Activated CD8-positive, alpha-beta T cell treated with anti-CD3 and anti-CD28 coated beads for 36 hours (primary cell): ENCODE results near the gene ADCY4. TPM values are rescaled to one million over a fixed set of nuclear protein-coding genes. Genes with fewer than 3 reads are reported as not detected.

Source experiments
- ATAC-seq: fragments of 200-7000 bp; cut with Tn5 transposase; one replicate; pipeline ENCODE4 v1.10.0; 2021; ENCODE audit warnings: mild to moderate bottlenecking, moderate library complexity
- CTCF ChIA-PET: fragments of 350-600 bp; sonication (Branson Sonifier 250); formaldehyde crosslinking; loops from one replicate; lab custom pipeline; 2021; ENCODE audit warnings: antibody characterized with exemption; lab: Charles Lee
- POLR2A ChIA-PET: fragments of 350-600 bp; sonication (Branson Sonifier 250); formaldehyde crosslinking; loops from one replicate; lab custom pipeline; 2021; ENCODE audit warnings: antibody characterized with exemption; lab: Charles Lee
- DNase-seq: peaks from one replicate; pipeline ENCODE4 v3.0.0-alpha.2; 2020
- H3K27ac Mint-ChIP-seq: one replicate; pipeline ENCODE4 v1.8.0; 2021; ENCODE audit warnings: mild to moderate bottlenecking, mixed read lengths
- H3K27me3 Mint-ChIP-seq: one replicate; pipeline ENCODE4 v1.8.0; 2021; ENCODE audit warnings: mixed read lengths
- H3K36me3 Mint-ChIP-seq: one replicate; pipeline ENCODE4 v1.8.0; 2021; ENCODE audit warnings: low read depth, mixed read lengths
- H3K4me1 Mint-ChIP-seq: one replicate; pipeline ENCODE4 v1.8.0; 2021; ENCODE audit warnings: low read depth, mixed read lengths
- H3K4me3 Mint-ChIP-seq: one replicate; pipeline ENCODE4 v1.8.0; 2021; ENCODE audit warnings: mild to moderate bottlenecking, moderate library complexity, mixed read lengths
- H3K9me3 Mint-ChIP-seq: one replicate; pipeline ENCODE4 v1.8.0; 2021; ENCODE audit warnings: mixed read lengths
- CTCF ChIP-seq: fragments of 200-600 bp; IDR thresholded peaks from one replicate; pipeline ENCODE4 v1.8.0; 2022; ENCODE audit warnings: antibody characterized with exemption, mild to moderate bottlenecking
- intact Hi-C: fragments of 100-400 bp; cut with micrococcal nuclease; formaldehyde crosslinking; loops from one replicate; pipeline ENCODE4 v1.10.0; 2022
- total RNA-seq, 2 experiments: library from RNA; stranded (reverse); gene quantifications; one replicate each; pipeline ENCODE4 v1.2.3, GENCODE V29; 2021

The ADCY4 gene
- total RNA-seq, 2 experiments from 2014 or later: 1.3 to 1.5 TPM

- H3K27me3 Mint-ChIP-seq: no peaks in the 10 kb centered on the region
- intact Hi-C loops: no loop called here
- no peak for TF ChIP-seq CTCF
- H3K27ac Mint-ChIP-seq: no peak overlapping the region
- CTCF ChIA-PET: interaction anchor here (1.0 to 28.2 kb wide), 4 partner anchors 10 to 41 kb away, joined by 3 to 873 read pairs (median 6); partner anchors contain the start of genes GMPR2, NEDD8, RABGGTA and TINF2
- POLR2A ChIA-PET: interaction anchor here (1.1 kb wide), 1 partner anchor 13 kb away, joined by 4 read pairs; the partner anchor contains the start of genes DHRS1 and NOP9
- peaks cover 16% of the 10 kb centered on the region for H3K36me3 Mint-ChIP-seq
- H3K4me1 Mint-ChIP-seq: peaks cover 21% of the 10 kb centered on the region
- ATAC-seq: no peak
- no peak overlapping the region for H3K4me3 Mint-ChIP-seq
- no peak for DNase-seq
- H3K9me3 Mint-ChIP-seq: no peaks in the 10 kb centered on the region
Observed at GRCh38 chr14:24286996-24287395, 47.9 kb downstream of the ADCY4 start.

GRCh38 chr14:24285351-24285750 is 49.5 kb downstream of the ADCY4 start:
- Mint-ChIP-seq H3K4me3 (no peak overlapping the region), H3K4me1 (peaks cover 21% of the 10 kb centered on the region), H3K27ac (no peak overlapping the region), H3K36me3 (peaks cover 5% of the 10 kb centered on the region), H3K9me3 (no peaks in the 10 kb centered on the region), H3K27me3 (no peaks in the 10 kb centered on the region)
- TF ChIP-seq CTCF: no peak
- CTCF ChIA-PET: interaction anchor here (2.2 kb wide), 1 partner anchor 12 kb away, joined by 10 read pairs; no protein-coding TSS in a partner anchor
- POLR2A ChIA-PET: interaction anchor here (1.2 to 2.0 kb wide), 2 partner anchors 11 to 15 kb away, joined by 5 to 8 read pairs; partner anchors contain the start of gene RABGGTA
- ATAC-seq: no peak
- intact Hi-C loops: no loop called here
- DNase-seq: no peak

- intact Hi-C loops: no loop called here
- Mint-ChIP-seq H3K27ac (no peak overlapping the region), H3K4me1 (peaks cover 21% of the 10 kb centered on the region), H3K9me3 (no peaks in the 10 kb centered on the region), H3K27me3 (no peaks in the 10 kb centered on the region), H3K36me3 (peaks cover 1% of the 10 kb centered on the region), H3K4me3 (no peak overlapping the region)
- ATAC-seq (no peak), DNase-seq (no peak)
- ChIA-PET POLR2A (interaction anchor here (1.2 to 2.0 kb wide), 2 partner anchors 12 to 14 kb away, joined by 5 to 8 read pairs; partner anchors contain the start of gene RABGGTA), CTCF (interaction anchor here (1.5 to 8.1 kb wide), 4 partner anchors 11 to 42 kb away, joined by 7 to 85 read pairs (median 30); partner anchors contain the start of genes CIDEB, DHRS1, LTB4R and LTB4R2)
- TF ChIP-seq CTCF: no peak
Observed at GRCh38 chr14:24284501-24285035, 50.3 kb downstream of the ADCY4 start.

- H3K4me1 Mint-ChIP-seq: peaks cover 24% of the 10 kb centered on the region
- ChIA-PET POLR2A (interaction anchor here (0.9 to 2.0 kb wide), 2 partner anchors 13 to 41 kb away, joined by 3 to 8 read pairs; partner anchors contain the start of gene RABGGTA), CTCF (interaction anchor here (1.0 to 8.1 kb wide), 5 partner anchors 10 to 49 kb away, joined by 3 to 85 read pairs (median 7); partner anchors contain the start of genes CIDEB, DHRS1, LTB4R and LTB4R2)
- no peaks in the 10 kb centered on the region for H3K27me3 Mint-ChIP-seq
- peaks cover 1% of the 10 kb centered on the region for H3K36me3 Mint-ChIP-seq
- no peaks in the 10 kb centered on the region for H3K9me3 Mint-ChIP-seq
- DNase-seq: no peak
- no peak for TF ChIP-seq CTCF
- ATAC-seq: no peak
- no peak overlapping the region for H3K27ac Mint-ChIP-seq
- intact Hi-C loops: no loop called here
- no peak overlapping the region for H3K4me3 Mint-ChIP-seq
Observed at GRCh38 chr14:24283796-24284460, 50.9 kb downstream of the ADCY4 start.
